Psoas muscle (tissue), 8 donors: ENCODE data around the gene MICOS13. TPM values are rescaled to one million over a fixed set of nuclear protein-coding genes. Genes with fewer than 3 reads are reported as not detected.

Experiments
- ATAC-seq, 4 donors: fragments of 200-7000 bp; cut with Tn5 transposase; one replicate each; pipeline ENCODE4 v1.9.1; 2020; ENCODE audit warnings: moderate library complexity in 3 of 4, mild to moderate bottlenecking in 2 of 4
- DNase-seq, 2 donors: peaks; one replicate each; pipeline ENCODE4 v3.0.0-alpha.2; 2020
- H3K27ac ChIP-seq: fragments of 200-600 bp; one replicate; pipeline ENCODE4 v1.8.0; 2022
- H3K27me3 ChIP-seq, 3 donors: fragments of 200-600 bp in 1 of 3; one replicate each; pipeline versions ENCODE4 v1.6.1 to v1.8.0; 2013 to 2022; ENCODE audit warnings: low read length in 2 of 3, mild to moderate bottlenecking in 2 of 3, moderate library complexity in 1 of 3; ENCODE audit not compliant: insufficient read depth in 3 of 3
- H3K36me3 ChIP-seq, 2 donors: fragments of 200-600 bp in 1 of 2; one replicate each; pipeline versions ENCODE4 v1.6.1 to v1.8.0; 2013 to 2022; ENCODE audit warnings: low read depth in 1 of 2, mild to moderate bottlenecking in 1 of 2, moderate library complexity in 1 of 2; ENCODE audit not compliant: insufficient read depth in 1 of 2
- H3K4me1 ChIP-seq: fragments of 200-600 bp; one replicate; pipeline ENCODE4 v1.8.0; 2022
- H3K4me3 ChIP-seq: fragments of 200-600 bp; one replicate; pipeline ENCODE4 v1.8.0; 2022; ENCODE audit warnings: mild to moderate bottlenecking
- H3K9me3 ChIP-seq: fragments of 200-600 bp; one replicate; pipeline ENCODE4 v1.8.0; 2022
- WGBS, 3 donors: extraction: QIAGEN DNeasy Blood & Tissue Kit; methylation state at CpG; one replicate each; pipeline versions ENCODE4 v1.1.6 to v1.1.7; 2013; 5-methylcytosine and 5-hydroxymethylcytosine counted together
- intact Hi-C, 2 donors: fragments of 100-400 bp; cut with DNase I; formaldehyde crosslinking; loops; one replicate each; pipeline versions ENCODE4 v1.11.0 to v1.14.2; 2022
- polyA plus RNA-seq, 3 donors: library from polyadenylated mRNA; stranded (reverse); fragments of 200-250 nt; gene quantifications; one replicate each; pipeline ENCODE4 v1.2.3, GENCODE V29; 2013
- total RNA-seq, 4 donors: library from RNA; stranded (reverse); fragmentation: NEBNext Ultra II Directional in 2 of 4; extraction: Animal tissue kit (Norgen Biotek cat#: 25700) in 2 of 4; gene quantifications; one replicate each; pipeline versions ENCODE4 v1.2.1 to v1.2.4, GENCODE V29; 2021 to 2023
- TF ChIP-seq, protein P1 (sequence below): fragments of 200-600 bp; IDR thresholded peaks from one replicate; pipeline ENCODE4 v1.8.0; 2022; ENCODE audit warnings: antibody characterized with exemption
- donor health status: healthy with polysubstance abuse.
- donor health status: DM: no; HTN: no; CAD: no; lungs with moderate emphysema.
- donor health status: Bipolar disorder and iron deficiency.
- donor health status: healthy.
- donor health status: DM: yes; HTN: yes; CAD: no.
- donor health status: DM: no; HTN: no; CAD: no.
- donor health status: DM: no; HTN: no; CAD: no.
- donor health status: DM: yes; HTN: yes; CAD: no.

MICOS13 gene
- total and polyA plus RNA-seq, 7 donors = 103 to 245 (median 133) TPM

- WGBS, 3 donors = 60 to 65% (median 64%) methylated on average over 13 of the region's 13 CpGs
- DNase-seq (no peak), ATAC-seq (no peak)
- no peaks in the 10 kb centered on the region for H3K27me3 ChIP-seq
- H3K9me3 ChIP-seq = no peaks in the 10 kb centered on the region
- H3K4me3 ChIP-seq = no peak overlapping the region
- H3K27ac ChIP-seq = no peak overlapping the region
- TF ChIP-seq, protein P1, sequence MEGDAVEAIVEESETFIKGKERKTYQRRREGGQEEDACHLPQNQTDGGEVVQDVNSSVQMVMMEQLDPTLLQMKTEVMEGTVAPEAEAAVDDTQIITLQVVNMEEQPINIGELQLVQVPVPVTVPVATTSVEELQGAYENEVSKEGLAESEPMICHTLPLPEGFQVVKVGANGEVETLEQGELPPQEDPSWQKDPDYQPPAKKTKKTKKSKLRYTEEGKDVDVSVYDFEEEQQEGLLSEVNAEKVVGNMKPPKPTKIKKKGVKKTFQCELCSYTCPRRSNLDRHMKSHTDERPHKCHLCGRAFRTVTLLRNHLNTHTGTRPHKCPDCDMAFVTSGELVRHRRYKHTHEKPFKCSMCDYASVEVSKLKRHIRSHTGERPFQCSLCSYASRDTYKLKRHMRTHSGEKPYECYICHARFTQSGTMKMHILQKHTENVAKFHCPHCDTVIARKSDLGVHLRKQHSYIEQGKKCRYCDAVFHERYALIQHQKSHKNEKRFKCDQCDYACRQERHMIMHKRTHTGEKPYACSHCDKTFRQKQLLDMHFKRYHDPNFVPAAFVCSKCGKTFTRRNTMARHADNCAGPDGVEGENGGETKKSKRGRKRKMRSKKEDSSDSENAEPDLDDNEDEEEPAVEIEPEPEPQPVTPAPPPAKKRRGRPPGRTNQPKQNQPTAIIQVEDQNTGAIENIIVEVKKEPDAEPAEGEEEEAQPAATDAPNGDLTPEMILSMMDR = no peak
- peaks cover 7% of the 10 kb centered on the region for H3K4me1 ChIP-seq
- intact Hi-C loops = no loop called here
- peaks cover 7 to 43% of the 10 kb centered on the region in 2 donors for H3K36me3 ChIP-seq
Observed at GRCh38 chr19:5672708-5673459, 7.4 kb downstream of the MICOS13 start.

DNA sequence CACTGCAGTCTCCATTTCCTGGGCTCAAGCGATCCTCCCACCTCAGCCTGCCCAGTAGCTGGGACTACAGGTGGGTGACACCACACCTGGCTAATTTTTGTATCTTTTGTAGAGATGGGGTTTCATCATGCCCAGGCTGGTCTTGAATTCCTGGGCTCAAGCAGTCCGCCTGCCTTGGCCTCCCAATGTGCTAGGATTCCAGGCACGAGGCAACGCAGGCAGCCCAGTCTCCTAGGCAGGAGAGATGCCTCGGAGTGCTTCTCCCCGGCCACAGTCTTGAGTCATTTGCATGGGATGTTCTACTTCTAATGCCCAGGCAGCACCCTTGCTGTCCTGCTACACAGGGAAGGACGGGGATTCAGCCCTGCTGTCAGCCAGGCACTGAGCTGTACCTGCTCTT is 8.7 kb downstream of the MICOS13 start:
- ATAC-seq = no peak
- Histone ChIP-seq H3K27ac (no peak overlapping the region), H3K36me3 (peaks cover 6 to 49% of the 10 kb centered on the region in 2 donors), H3K9me3 (no peaks in the 10 kb centered on the region), H3K27me3 (no peaks in the 10 kb centered on the region), H3K4me3 (no peak overlapping the region), H3K4me1 (peaks cover 5% of the 10 kb centered on the region)
- 89 to 93% (median 91%) methylated on average over 7 of the region's 7 CpGs for WGBS, 3 donors
- TF ChIP-seq, protein P1 = no peak
- no peak for DNase-seq
- intact Hi-C loops = no loop called here

- Histone ChIP-seq H3K36me3 (peaks cover 18 to 73% of the 10 kb centered on the region in 2 donors), H3K4me3 (no peak overlapping the region), H3K27me3 (no peaks in the 10 kb centered on the region), H3K4me1 (peaks cover 8% of the 10 kb centered on the region), H3K27ac (no peak overlapping the region), H3K9me3 (no peaks in the 10 kb centered on the region)
- ATAC-seq = no peak
- TF ChIP-seq, protein P1 = no peak
- intact Hi-C loops = no loop called here
- WGBS, 3 donors = 71 to 83% (median 74%) methylated on average over 11 of the region's 11 CpGs
- DNase-seq = no peak
Observed at GRCh38 chr19:5669212-5669611, 11.1 kb downstream of the MICOS13 start.

DNA sequence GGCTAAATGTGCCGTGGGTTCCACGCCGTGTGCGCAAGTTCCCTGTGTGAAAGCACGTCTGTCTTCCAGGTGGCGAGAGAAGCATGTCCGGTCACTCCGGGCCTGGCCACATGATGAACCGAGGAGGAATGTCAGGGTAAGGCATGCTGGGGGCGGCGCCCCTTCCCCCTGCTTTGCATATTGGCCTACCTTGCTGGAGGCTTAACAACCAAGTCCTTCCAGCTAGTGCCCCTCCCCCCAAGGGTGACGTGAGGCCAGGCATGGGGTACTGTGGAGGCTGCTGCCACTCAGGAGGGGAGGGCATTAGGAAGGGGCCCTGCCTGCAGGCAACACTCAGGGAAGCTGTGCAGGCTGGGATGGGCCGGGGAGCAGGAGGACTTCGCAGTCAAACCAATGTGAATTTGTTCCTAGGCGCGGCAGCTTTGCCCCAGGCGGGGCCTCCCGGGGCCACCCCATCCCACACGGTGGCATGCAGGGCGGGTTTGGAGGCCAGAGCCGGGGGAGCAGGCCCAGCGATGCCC is 12.5 kb downstream of the MICOS13 start:
- 81 to 85% (median 82%) methylated on average over 22 of the region's 22 CpGs for WGBS, 3 donors
- H3K9me3 ChIP-seq = no peaks in the 10 kb centered on the region
- no peaks in the 10 kb centered on the region for H3K27me3 ChIP-seq
- DNase-seq = no peak
- H3K27ac ChIP-seq = no peak overlapping the region
- TF ChIP-seq, protein P1 = no peak
- peaks cover 23 to 87% of the 10 kb centered on the region in 2 donors for H3K36me3 ChIP-seq
- intact Hi-C loops = no loop called here
- peaks cover 10% of the 10 kb centered on the region for H3K4me1 ChIP-seq
- no peak overlapping the region for H3K4me3 ChIP-seq
- ATAC-seq = no peak
